HepG2 (cell line): ENCODE results near the gene MEAF6. TPM values are rescaled to one million over a fixed set of nuclear protein-coding genes. Genes with fewer than 3 reads are reported as not detected.

Experiments used
- ATAC-seq: fragments of 200-7000 bp; cut with Tn5 transposase; 3 replicates; pipeline ENCODE4 v1.9.1; 2020; ENCODE audit warnings: mild to moderate bottlenecking, moderate library complexity
- BruUV-seq: library from RNA; stranded (reverse); fragments of 400-500 nt; replicated peaks from 2 replicates; lab custom pipeline; 2021; lab: Mats Ljungman, UMichigan
- CTCF ChIA-PET: fragments of 300-600 bp; formaldehyde crosslinking; extraction: SDS; loops from one replicate; lab custom pipeline; 2021; ENCODE audit warnings: low total read pairs, inconsistent platforms, low intra/inter-chr PET ratio; lab: Yijun Ruan, JAX
- POLR2A ChIA-PET: fragments of 350-600 bp; sonication (Branson Sonifier 250); formaldehyde crosslinking; loops from one replicate; lab custom pipeline; 2020; ENCODE audit warnings: antibody characterized with exemption, inconsistent platforms; lab: Yijun Ruan, JAX
- DNase-seq: peaks from one replicate; pipeline ENCODE4 v3.0.0-alpha.2; 2015; ENCODE audit warnings: low spot score
- FAIRE-seq: peaks from 3 replicates; lab custom pipeline; 2011; peaks lifted over from hg19 to GRCh38; lab: Jason Lieb, UNC
- H2AFZ ChIP-seq: one replicate; pipeline ENCODE4 v1.6.1; 2011; ENCODE audit warnings: low read length, inconsistent platforms
- H3K27ac ChIP-seq: fragments of 300-600 bp; 3 replicates; pipeline ENCODE4 v1.8.0; 2011; ENCODE audit warnings: mixed run types, mild to moderate bottlenecking, mixed read lengths, low read length, inconsistent platforms; ENCODE audit not compliant: insufficient read depth; ENCODE audit errors: extremely low read length
- H3K27me3 ChIP-seq, 2 experiments: fragments of 200-600 bp in 1 of 2; 2 replicates in 1 of 2; 3 replicates in 1 of 2; pipeline versions ENCODE4 v1.6.0 to v1.8.0; 2011; ENCODE audit warnings: low read length in 2 of 2, mild to moderate bottlenecking in 2 of 2, moderate library complexity in 2 of 2, inconsistent platforms in 1 of 2; ENCODE audit not compliant: insufficient read depth in 2 of 2, control insufficient read depth in 1 of 2
- H3K36me3 ChIP-seq, 2 experiments: fragments of 200-600 bp in 1 of 2; replicated peaks in 1 of 2; 2 replicates in 1 of 2; 3 replicates in 1 of 2; pipeline versions ENCODE4 v1.5.1 to v1.8.0; 2011; ENCODE audit warnings: low read length in 2 of 2, inconsistent platforms in 1 of 2; ENCODE audit not compliant: insufficient read depth in 2 of 2, control insufficient read depth in 1 of 2
- H3K4me1 ChIP-seq: 2 replicates; pipeline ENCODE4 v1.5.1; 2012; ENCODE audit warnings: low read length, inconsistent platforms; ENCODE audit not compliant: insufficient read depth
- H3K4me2 ChIP-seq: 2 replicates; pipeline ENCODE4 v1.6.0; 2011; ENCODE audit warnings: low read depth, low read length, inconsistent platforms
- H3K4me3 ChIP-seq, 3 experiments: fragments of 200-600 bp in 1 of 3; sonication (generic), shearing (Covaris generic) in 1 of 3; replicated peaks in 1 of 3; 2 replicates each; pipeline ENCODE4 v1.5.1; 2011 to 2016; ENCODE audit warnings: low read length in 3 of 3, inconsistent platforms in 2 of 3, low read depth in 2 of 3, mild to moderate bottlenecking in 2 of 3, control low read depth in 1 of 3, mixed read lengths in 1 of 3; ENCODE audit not compliant: insufficient read depth in 1 of 3
- H3K79me2 ChIP-seq: one replicate; pipeline ENCODE4 v1.6.1; 2011; ENCODE audit warnings: low read length, inconsistent platforms; ENCODE audit not compliant: insufficient read depth
- H3K9ac ChIP-seq: 2 replicates; pipeline ENCODE4 v1.6.0; 2011; ENCODE audit warnings: mild to moderate bottlenecking, low read depth, low read length, inconsistent platforms; ENCODE audit not compliant: insufficient read depth
- H3K9me3 ChIP-seq: 2 replicates; pipeline ENCODE4 v1.5.1; 2012; ENCODE audit warnings: mild to moderate bottlenecking, low read length
- H4K20me1 ChIP-seq: 2 replicates; pipeline ENCODE4 v1.6.0; 2011; ENCODE audit warnings: inconsistent platforms, mild to moderate bottlenecking, low read length, moderate library complexity; ENCODE audit not compliant: insufficient read depth
- DMTF1 ChIP-seq: sonication (generic); formaldehyde crosslinking; IDR thresholded peaks from 2 replicates; pipeline ENCODE4 v1.4.0; 2020; ENCODE audit warnings: mild to moderate bottlenecking, missing genetic modification reagents
- KDM6A ChIP-seq: IDR thresholded peaks from 2 replicates; pipeline ENCODE4 v1.6.1; 2016; ENCODE audit warnings: low read depth
- KLF16 ChIP-seq, 2 experiments: sonication (generic) in 1 of 2; formaldehyde crosslinking in 1 of 2; IDR thresholded peaks; 2 replicates each; pipeline versions ENCODE4 v1.6.1 to v1.8.0; 2016 to 2023; ENCODE audit warnings: missing genetic modification reagents in 2 of 2, missing compliant biosample characterization in 1 of 2
- LCORL ChIP-seq, 2 experiments: fragments of 450-650 bp in 1 of 2; sonication (generic) in 1 of 2; formaldehyde crosslinking in 1 of 2; IDR thresholded peaks; 2 replicates each; pipeline versions ENCODE4 v1.5.0 to v1.6.1; 2017 to 2020; ENCODE audit warnings: antibody characterized with exemption in 1 of 2, missing genetic modification reagents in 1 of 2
- MLX ChIP-seq: IDR thresholded peaks from 2 replicates; pipeline ENCODE4 v1.6.1; 2016
- PCBP1 ChIP-seq: fragments of 200-400 bp; formaldehyde crosslinking; IDR thresholded peaks from 2 replicates; pipeline ENCODE4 v1.6.1; 2017; ENCODE audit warnings: mild to moderate bottlenecking, low read depth, low read length, borderline replicate concordance
- PRPF4 ChIP-seq: fragments of 200-400 bp; formaldehyde crosslinking; IDR thresholded peaks from 2 replicates; pipeline ENCODE4 v1.6.1; 2016; ENCODE audit warnings: low read length, low read depth; ENCODE audit not compliant: poor library complexity, severe bottlenecking
- REXO4 ChIP-seq: sonication (generic); formaldehyde crosslinking; IDR thresholded peaks from 2 replicates; pipeline ENCODE4 v1.8.0; 2022; ENCODE audit warnings: missing genetic modification reagents, mild to moderate bottlenecking, borderline replicate concordance
- SMYD3 ChIP-seq: sonication (generic); formaldehyde crosslinking; IDR thresholded peaks from 2 replicates; pipeline ENCODE4 v1.8.1; 2023; ENCODE audit warnings: mild to moderate bottlenecking, missing genetic modification reagents
- TAF15 ChIP-seq: fragments of 200-400 bp; formaldehyde crosslinking; IDR thresholded peaks from one replicate; pipeline ENCODE4 v1.6.1; 2018; ENCODE audit warnings: mild to moderate bottlenecking, low read depth, low read length; ENCODE audit not compliant: poor library complexity, severe bottlenecking
- TCF12 ChIP-seq, 2 experiments: fragments of 450-650 bp in 1 of 2; sonication (generic) in 1 of 2; formaldehyde crosslinking in 1 of 2; IDR thresholded peaks; 2 replicates each; pipeline versions ENCODE4 v1.6.1 to v1.8.0; 2017 to 2022; ENCODE audit warnings: antibody characterized with exemption in 1 of 2, mild to moderate bottlenecking in 1 of 2, missing genetic modification reagents in 1 of 2, moderate library complexity in 1 of 2
- ZBTB38 ChIP-seq: sonication (generic); formaldehyde crosslinking; IDR thresholded peaks from 2 replicates; pipeline ENCODE4 v1.5.1; 2020; ENCODE audit warnings: mild to moderate bottlenecking, missing genetic modification reagents
- ZNF281 ChIP-seq: sonication (generic); formaldehyde crosslinking; IDR thresholded peaks from 2 replicates; pipeline ENCODE4 v1.4.0; 2020; ENCODE audit warnings: missing genetic modification reagents, borderline replicate concordance
- WGBS: methylation state at CpG from one replicate; pipeline ENCODE4 v1.1.6; 2017; ENCODE audit warnings: low lambda C conversion rate; 5-methylcytosine and 5-hydroxymethylcytosine counted together
- in situ Hi-C: cut with HindIII; loops from 2 replicates; pipeline ENCODE4 v1.10.0; 2017; ENCODE audit warnings: low pct_unique_long_range_greater_than_20kb; ENCODE audit not compliant: extremely low pct_ligation_motif_present
- intact Hi-C: fragments of 100-400 bp; cut with micrococcal nuclease; formaldehyde crosslinking; loops from one replicate; pipeline ENCODE4 v1.10.0; 2022; ENCODE audit not compliant: unreplicated experiment
- polyA plus RNA-seq, 8 experiments: library from polyadenylated mRNA; depleted of rRNA in 3 of 8; stranded (reverse) in 7 of 8; unstranded in 1 of 8; fragments of >200 nt; fragmentation: Illumina TruSeq in 4 of 8; extraction: Trizol in 4 of 8; gene quantifications; 2 replicates each; pipeline versions ENCODE4 v1.2.1 to v1.2.3, GENCODE V29; 2011 to 2016; ENCODE audit warnings: low read depth in 4 of 8, missing spikeins in 1 of 8, mixed read lengths in 1 of 8; ENCODE audit not compliant: insufficient read depth in 1 of 8
- total RNA-seq, 5 experiments: library from RNA; depleted of rRNA; stranded (reverse); fragments of >200 nt; fragmentation: Illumina TruSeq; extraction: Trizol; gene quantifications; 2 replicates each; pipeline ENCODE4 v1.2.3, GENCODE V29; 2016; ENCODE audit warnings: low read depth in 1 of 5
- TF ChIP-seq, protein P1 (sequence below): sonication (generic); formaldehyde crosslinking; IDR thresholded peaks from 2 replicates; pipeline ENCODE4 v1.4.0; 2020; ENCODE audit warnings: low read depth, mild to moderate bottlenecking, missing genetic modification reagents

Gene MEAF6
- total and polyA plus RNA-seq, 2 of the 13 experiments (the other 11 are each of a cell fraction or from before 2014, with no cell fraction given), result 29.5 to 45.6 TPM

DNA sequence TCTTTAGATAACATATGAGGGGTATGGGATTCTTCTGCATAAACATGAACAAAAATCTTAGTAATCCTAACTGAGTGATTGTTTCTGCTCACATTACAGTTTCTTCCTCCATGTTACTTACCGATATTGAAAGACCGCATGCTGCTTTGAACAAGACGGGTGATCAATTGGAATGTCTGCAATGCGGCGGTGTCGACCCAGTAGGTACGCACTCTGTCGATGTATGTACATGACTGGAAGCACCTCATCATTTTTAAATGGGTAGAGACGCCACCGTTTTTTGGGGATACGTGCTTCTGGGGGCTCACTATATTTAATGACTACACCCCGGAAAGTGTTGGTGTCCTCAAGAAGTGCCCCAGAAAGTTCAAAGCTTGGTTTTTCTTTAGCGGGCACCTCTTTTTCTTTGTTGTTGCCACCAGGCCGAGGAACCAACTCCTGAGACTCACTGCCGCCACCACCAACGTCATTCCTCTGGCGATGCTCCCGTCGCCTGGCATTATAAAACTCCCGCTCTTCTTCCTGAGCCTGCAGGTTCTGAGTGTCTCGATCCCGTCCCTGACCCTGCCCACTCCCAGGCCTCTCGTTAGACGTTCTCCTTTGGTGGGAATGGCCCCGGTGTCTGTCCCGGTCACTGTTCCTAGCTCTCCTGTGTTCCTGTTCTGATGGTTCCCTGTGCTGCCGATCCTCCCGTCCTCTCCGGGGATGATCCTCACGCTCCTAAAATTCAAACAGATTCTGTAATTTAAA, 25.6 kb upstream of the MEAF6 start:
- no peak for ATAC-seq
- FAIRE-seq, result no peak
- no peak overlapping the region for H2AFZ ChIP-seq
- no peaks in the 10 kb centered on the region for H3K9me3 ChIP-seq
- H3K79me2 ChIP-seq, result no peaks in the 10 kb centered on the region
- ChIA-PET CTCF (no interaction called here), POLR2A (no interaction called here)
- no TSS peak for BruUV-seq
- DNase-seq, result no peak
- no peak for TF ChIP-seq SMYD3 (CRISPR knock-in tag)
- TF ChIP-seq PCBP1, result no peak
- no peak for TF ChIP-seq MLX (CRISPR knock-in tag)
- no peak for TF ChIP-seq LCORL (IDR thresholded peaks at IDR 0.05)
- TF ChIP-seq LCORL (CRISPR knock-in tag; IDR thresholded peaks at IDR 0.05), result no peak
- no peak for TF ChIP-seq DMTF1 (CRISPR knock-in tag)
- TF ChIP-seq TCF12 (IDR thresholded peaks at IDR 0.05), result no peak
- TF ChIP-seq TCF12 (CRISPR knock-in tag; IDR thresholded peaks at IDR 0.05), result no peak
- TF ChIP-seq KDM6A (CRISPR knock-in tag), result no peak
- no peak for TF ChIP-seq REXO4 (CRISPR knock-in tag)
- no peak for TF ChIP-seq TAF15
- TF ChIP-seq ZNF281, result no peak
- 0 out of 2 replicates have a peak, but pooled peaks have one; percentile 34 for TF ChIP-seq ZBTB38 (CRISPR knock-in tag)
- no peak for TF ChIP-seq KLF16 (CRISPR knock-in tag; IDR thresholded peaks at IDR 0.05)
- peak; percentile 51 for TF ChIP-seq PRPF4
- TF ChIP-seq, protein P1, sequence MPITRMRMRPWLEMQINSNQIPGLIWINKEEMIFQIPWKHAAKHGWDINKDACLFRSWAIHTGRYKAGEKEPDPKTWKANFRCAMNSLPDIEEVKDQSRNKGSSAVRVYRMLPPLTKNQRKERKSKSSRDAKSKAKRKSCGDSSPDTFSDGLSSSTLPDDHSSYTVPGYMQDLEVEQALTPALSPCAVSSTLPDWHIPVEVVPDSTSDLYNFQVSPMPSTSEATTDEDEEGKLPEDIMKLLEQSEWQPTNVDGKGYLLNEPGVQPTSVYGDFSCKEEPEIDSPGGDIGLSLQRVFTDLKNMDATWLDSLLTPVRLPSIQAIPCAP, result no peak
- peaks cover 26% of the 10 kb centered on the region for H3K4me1 ChIP-seq
- peaks cover 12 to 53% of the 10 kb centered on the region in 2 experiments; a peak in 4 of 5 replicates for H3K36me3 ChIP-seq
- H3K27me3 ChIP-seq, result no peaks in the 10 kb centered on the region
- no peak overlapping the region for H3K9ac ChIP-seq
- H3K4me3 ChIP-seq, result no peak overlapping the region
- no peaks in the 10 kb centered on the region for H4K20me1 ChIP-seq
- intact Hi-C loops (no loop called here), in situ Hi-C loops (no loop called here)
- H3K27ac ChIP-seq, result no peak overlapping the region
- H3K4me2 ChIP-seq, result no peak overlapping the region
- WGBS, result 96% methylated on average over 30 of the region's 30 CpGs
